Immature natural killer cell (primary cell): ENCODE measurements around the gene CIROP. TPM values are rescaled to one million over a fixed set of nuclear protein-coding genes. Genes with fewer than 3 reads are reported as not detected.

Experiments used
- DNase-seq, 3 donors: peaks; one replicate each; pipeline ENCODE4 v3.0.0; 2022; ENCODE audit warnings: mixed read lengths in 1 of 3
- H3K27ac Mint-ChIP-seq, 6 donors: one replicate each; pipeline ENCODE4 v1.8.0; 2020; ENCODE audit warnings: mixed read lengths in 6 of 6, mild to moderate bottlenecking in 5 of 6, inconsistent platforms in 4 of 6, moderate library complexity in 3 of 6
- H3K27me3 Mint-ChIP-seq, 3 donors: one replicate each; pipeline ENCODE4 v1.8.0; 2020 to 2021; ENCODE audit warnings: low read depth in 3 of 3, mild to moderate bottlenecking in 3 of 3, mixed read lengths in 3 of 3, moderate library complexity in 3 of 3, inconsistent platforms in 1 of 3
- H3K36me3 Mint-ChIP-seq, 3 donors: one replicate each; pipeline ENCODE4 v1.8.0; 2020; ENCODE audit warnings: mixed read lengths in 3 of 3, inconsistent platforms in 2 of 3, mild to moderate bottlenecking in 2 of 3
- H3K4me1 Mint-ChIP-seq, 2 donors: one replicate each; pipeline ENCODE4 v1.8.0; 2020; ENCODE audit warnings: inconsistent platforms in 2 of 2, mild to moderate bottlenecking in 2 of 2, mixed read lengths in 2 of 2, moderate library complexity in 1 of 2
- H3K4me3 Mint-ChIP-seq, 5 donors: one replicate each; pipeline ENCODE4 v1.8.0; 2020; ENCODE audit warnings: mild to moderate bottlenecking in 5 of 5, mixed read lengths in 5 of 5, inconsistent platforms in 3 of 5, moderate library complexity in 3 of 5
- H3K9me3 Mint-ChIP-seq, 6 donors: one replicate each; pipeline ENCODE4 v1.8.0; 2020; ENCODE audit warnings: mild to moderate bottlenecking in 6 of 6, mixed read lengths in 6 of 6, inconsistent platforms in 4 of 6, moderate library complexity in 3 of 6
- polyA plus RNA-seq, 3 donors: library from polyadenylated mRNA; unstranded; fragments of 300-500 nt; fragmentation: Illumina TruSeq; gene quantifications; one replicate each; pipeline ENCODE4 v1.2.3, GENCODE V29; 2021

CIROP gene
- polyA plus RNA-seq, 3 donors from 2014 or later = not detected

GRCh38 chr14:23051141-23052057 lies 53.4 kb downstream of the CIROP start:
- Mint-ChIP-seq H3K27me3 (peaks cover 0 to 1% (median 0%) of the 10 kb centered on the region in 3 donors), H3K4me1 (peaks cover 6% of the 10 kb centered on the region in 2 donors), H3K9me3 (no peaks in the 10 kb centered on the region), H3K36me3 (no peaks in the 10 kb centered on the region), H3K27ac (no peak overlapping the region), H3K4me3 (no peak overlapping the region)
- DNase-seq = no peak

Other genes starting within 250 kb of the CIROP start
- 100 to 1,000 TPM in 2 of 3 donors, 10 to 100 TPM in 1; 74.6 to 146 (median 136) TPM for gene LRP10, start 233.2 kb downstream of the CIROP start, polyA plus RNA-seq
- gene REM2, start 221.8 kb downstream of the CIROP start, polyA plus RNA-seq = under 1 TPM; 0.22 to 0.74 (median 0.66) TPM
- gene RBM23, start 185.8 kb downstream of the CIROP start, polyA plus RNA-seq = 10 to 100 TPM; 80.9 to 91.9 (median 85.5) TPM
- 10 to 100 TPM; 32.9 to 34.9 (median 34.7) TPM for gene PRMT5, start 175.6 kb downstream of the CIROP start, polyA plus RNA-seq
- 10 to 100 TPM; 23.0 to 26.2 (median 23.2) TPM for gene HAUS4, start 147.9 kb downstream of the CIROP start, polyA plus RNA-seq
- gene AJUBA, start 122.4 kb downstream of the CIROP start, polyA plus RNA-seq = under 1 TPM in 2 of 3 donors, not detected in 1; 0.18 to 0.21 TPM
- gene C14orf93, start 94.8 kb downstream of the CIROP start, polyA plus RNA-seq = 1 to 10 TPM; 3.4 to 9.8 (median 5.0) TPM
- 10 to 100 TPM; 25.6 to 54.3 (median 39.7) TPM for gene PSMB5, start 70.1 kb downstream of the CIROP start, polyA plus RNA-seq
- gene PSMB11, start 62.8 kb downstream of the CIROP start, polyA plus RNA-seq = not detected
- gene CDH24, start 47.5 kb downstream of the CIROP start, polyA plus RNA-seq = 1 to 10 TPM in 1 of 3 donors, under 1 TPM in 2; 0.64 to 1.2 (median 0.78) TPM
- gene ACIN1, start 9.9 kb downstream of the CIROP start, polyA plus RNA-seq = 10 to 100 TPM in 1 of 3 donors, 1 to 10 TPM in 1, under 1 TPM in 1; 0.40 to 15.0 (median 4.5) TPM
- gene C14orf119, start 9.5 kb downstream of the CIROP start, polyA plus RNA-seq = 100 to 1,000 TPM in 2 of 3 donors, 10 to 100 TPM in 1; 85.2 to 184 (median 135) TPM
- not detected for gene CEBPE, start 14.3 kb upstream of the CIROP start, polyA plus RNA-seq
- gene SLC7A8, start 78.7 kb upstream of the CIROP start, polyA plus RNA-seq = under 1 TPM in 1 of 3 donors, not detected in 2; 0.45 TPM
- gene RNF212B, start 132.9 kb upstream of the CIROP start, polyA plus RNA-seq = not detected
- 1 to 10 TPM; 1.2 to 4.9 (median 2.1) TPM for gene HOMEZ, start 181.1 kb upstream of the CIROP start, polyA plus RNA-seq
- 1 to 10 TPM in 2 of 3 donors, not detected in 1; 1.4 to 2.0 TPM for gene PPP1R3E, start 197.9 kb upstream of the CIROP start, polyA plus RNA-seq
- 1 to 10 TPM in 1 of 3 donors, under 1 TPM in 2; 0.07 to 1.2 (median 0.69) TPM for gene BCL2L2, start 201.8 kb upstream of the CIROP start, polyA plus RNA-seq
- 100 to 1,000 TPM in 2 of 3 donors, 10 to 100 TPM in 1; 86.2 to 114 (median 113) TPM for gene PABPN1, start 216.5 kb upstream of the CIROP start, polyA plus RNA-seq
- under 1 TPM in 1 of 3 donors, not detected in 2; 0.18 TPM for gene SLC22A17, start 247.9 kb upstream of the CIROP start, polyA plus RNA-seq